ENCODE results near the gene PGAP1. TPM values are rescaled to one million over a fixed set of nuclear protein-coding genes. Genes with fewer than 3 reads are reported as not detected.

The PGAP1 gene
- total RNA-seq, 4 donors from 2014 or later = 6.9 to 26.0 (median 14.0) TPM

DNA sequence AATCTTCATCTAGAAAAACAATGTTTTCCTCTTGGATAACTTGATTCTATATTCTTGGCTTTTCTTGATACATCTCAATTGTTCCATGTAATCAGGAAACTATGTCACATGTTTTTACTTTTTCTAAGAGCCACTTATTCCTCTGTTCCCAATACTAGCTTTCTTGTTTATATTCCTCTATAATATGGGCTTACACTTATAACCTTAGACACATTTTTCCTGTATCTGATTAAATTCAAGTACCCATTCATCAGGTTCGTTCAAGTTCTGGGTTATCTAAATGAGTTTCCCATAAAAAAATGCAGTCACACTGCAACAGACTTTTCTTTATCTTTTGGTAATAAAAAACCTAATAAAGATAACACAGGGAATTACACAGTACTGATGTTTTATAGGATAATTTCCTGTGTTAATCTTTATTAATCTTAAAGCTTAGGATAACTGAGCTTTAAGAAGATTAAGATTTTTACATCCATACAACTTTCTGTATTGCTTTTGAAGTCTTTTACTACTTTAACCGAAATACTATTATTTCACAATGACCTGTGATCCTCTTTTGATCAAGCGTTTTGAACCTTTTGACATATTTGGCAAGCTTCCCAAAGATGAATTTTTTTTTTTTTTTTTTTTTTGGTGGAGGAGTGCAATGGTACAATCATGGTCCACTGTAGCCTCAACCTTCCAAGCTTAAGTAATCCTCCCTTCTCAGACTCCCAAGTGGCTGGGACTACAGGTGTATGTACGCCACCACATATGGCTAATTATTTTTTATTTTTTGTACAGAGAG is 73.0 kb downstream of the PGAP1 start:
- no peaks in the 10 kb centered on the region for H3K4me1 ChIP-seq
- H3K27ac ChIP-seq = no peak overlapping the region
- WGBS, 2 donors = 82% methylated on average over 4 of the region's 4 CpGs
- intact Hi-C loops (cut with DNase I) = no loop called here
- no peak for DNase-seq
- no peaks in the 10 kb centered on the region for H3K9me3 ChIP-seq
- no peaks in the 10 kb centered on the region for H3K27me3 ChIP-seq
- TF ChIP-seq, protein P1, sequence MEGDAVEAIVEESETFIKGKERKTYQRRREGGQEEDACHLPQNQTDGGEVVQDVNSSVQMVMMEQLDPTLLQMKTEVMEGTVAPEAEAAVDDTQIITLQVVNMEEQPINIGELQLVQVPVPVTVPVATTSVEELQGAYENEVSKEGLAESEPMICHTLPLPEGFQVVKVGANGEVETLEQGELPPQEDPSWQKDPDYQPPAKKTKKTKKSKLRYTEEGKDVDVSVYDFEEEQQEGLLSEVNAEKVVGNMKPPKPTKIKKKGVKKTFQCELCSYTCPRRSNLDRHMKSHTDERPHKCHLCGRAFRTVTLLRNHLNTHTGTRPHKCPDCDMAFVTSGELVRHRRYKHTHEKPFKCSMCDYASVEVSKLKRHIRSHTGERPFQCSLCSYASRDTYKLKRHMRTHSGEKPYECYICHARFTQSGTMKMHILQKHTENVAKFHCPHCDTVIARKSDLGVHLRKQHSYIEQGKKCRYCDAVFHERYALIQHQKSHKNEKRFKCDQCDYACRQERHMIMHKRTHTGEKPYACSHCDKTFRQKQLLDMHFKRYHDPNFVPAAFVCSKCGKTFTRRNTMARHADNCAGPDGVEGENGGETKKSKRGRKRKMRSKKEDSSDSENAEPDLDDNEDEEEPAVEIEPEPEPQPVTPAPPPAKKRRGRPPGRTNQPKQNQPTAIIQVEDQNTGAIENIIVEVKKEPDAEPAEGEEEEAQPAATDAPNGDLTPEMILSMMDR (IDR thresholded peaks at IDR 0.05) = no peak
- no peak for TF ChIP-seq POLR2A (IDR thresholded peaks at IDR 0.05)
- no peaks in the 10 kb centered on the region for H3K36me3 ChIP-seq
- H3K4me3 ChIP-seq (replicated peaks in 1 of 3) = no peak overlapping the region

DNA sequence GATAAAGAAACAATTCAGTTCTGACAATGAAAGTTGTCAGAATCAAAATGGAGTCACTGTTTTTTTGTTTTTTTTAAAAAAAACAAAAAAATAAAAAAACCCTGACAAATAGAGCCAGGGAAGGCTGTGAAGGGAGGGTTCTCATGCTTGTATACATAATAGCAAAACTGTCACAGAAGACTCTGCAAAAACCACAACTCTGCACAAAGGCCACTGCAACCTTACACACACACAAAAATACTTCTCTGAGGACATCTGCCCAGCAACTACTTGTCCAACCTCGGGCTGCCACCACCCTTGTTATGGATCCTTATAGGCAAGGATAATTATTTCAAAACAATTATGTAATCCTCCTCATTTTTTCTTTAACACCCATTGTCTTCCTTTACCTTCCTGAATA is 75.4 kb downstream of the PGAP1 start:
- no peaks in the 10 kb centered on the region for H3K4me1 ChIP-seq
- H3K27ac ChIP-seq = no peak overlapping the region
- peaks cover 0 to 2% of the 10 kb centered on the region in 2 donors for H3K36me3 ChIP-seq
- H3K4me3 ChIP-seq (replicated peaks in 1 of 3) = no peak overlapping the region
- H3K27me3 ChIP-seq = no peaks in the 10 kb centered on the region
- DNase-seq = no peak
- no peaks in the 10 kb centered on the region for H3K9me3 ChIP-seq
- WGBS, 2 donors = 83 to 84% methylated on average over 1 of the region's 1 CpG
- TF ChIP-seq, protein P1 (IDR thresholded peaks at IDR 0.05) = no peak
- TF ChIP-seq POLR2A (IDR thresholded peaks at IDR 0.05) = no peak
- intact Hi-C loops (cut with DNase I) = no loop called here

GRCh38 chr2:196849895-196850294 is 76.6 kb downstream of the PGAP1 start:
- intact Hi-C loops (cut with DNase I) = no loop called here
- H3K27me3 ChIP-seq = no peaks in the 10 kb centered on the region
- TF ChIP-seq, protein P1 (IDR thresholded peaks at IDR 0.05) = peak in 1 of 6 experiments; percentile 18
- no peak for TF ChIP-seq POLR2A (IDR thresholded peaks at IDR 0.05)
- peaks cover 0 to 2% of the 10 kb centered on the region in 2 donors for H3K36me3 ChIP-seq
- no peak for DNase-seq
- no peak overlapping the region for H3K27ac ChIP-seq
- no peak overlapping the region for H3K4me3 ChIP-seq (replicated peaks in 1 of 3)
- no peaks in the 10 kb centered on the region for H3K9me3 ChIP-seq
- H3K4me1 ChIP-seq = no peaks in the 10 kb centered on the region

DNA sequence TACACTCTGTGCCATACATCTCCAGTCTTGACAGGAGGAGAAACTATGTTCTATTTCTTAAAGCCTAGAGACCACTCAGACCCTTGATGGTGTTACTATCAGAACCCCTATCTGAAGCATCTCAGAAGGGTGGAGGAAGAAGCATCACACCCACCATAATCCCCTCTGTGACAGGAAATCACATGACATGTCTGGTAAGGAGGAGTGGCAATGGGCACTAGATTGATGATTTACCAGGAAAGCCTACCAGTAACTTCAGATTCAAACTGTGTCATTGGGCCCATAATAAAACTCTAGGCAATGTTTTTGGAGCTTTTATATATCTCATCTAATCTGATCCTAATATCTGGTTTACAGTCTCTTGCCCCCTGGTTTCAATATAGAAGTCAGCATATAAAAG is 80.2 kb downstream of the PGAP1 start:
- intact Hi-C loops (cut with DNase I) = no loop called here
- TF ChIP-seq POLR2A (IDR thresholded peaks at IDR 0.05) = no peak
- TF ChIP-seq, protein P1 (IDR thresholded peaks at IDR 0.05) = no peak
- Histone ChIP-seq H3K27ac (no peak overlapping the region), H3K4me1 (no peaks in the 10 kb centered on the region), H3K27me3 (no peaks in the 10 kb centered on the region), H3K9me3 (no peaks in the 10 kb centered on the region), H3K4me3 (replicated peaks in 1 of 3) (no peak overlapping the region), H3K36me3 (peaks cover 0 to 2% of the 10 kb centered on the region in 2 donors)
- no peak for DNase-seq

DNA sequence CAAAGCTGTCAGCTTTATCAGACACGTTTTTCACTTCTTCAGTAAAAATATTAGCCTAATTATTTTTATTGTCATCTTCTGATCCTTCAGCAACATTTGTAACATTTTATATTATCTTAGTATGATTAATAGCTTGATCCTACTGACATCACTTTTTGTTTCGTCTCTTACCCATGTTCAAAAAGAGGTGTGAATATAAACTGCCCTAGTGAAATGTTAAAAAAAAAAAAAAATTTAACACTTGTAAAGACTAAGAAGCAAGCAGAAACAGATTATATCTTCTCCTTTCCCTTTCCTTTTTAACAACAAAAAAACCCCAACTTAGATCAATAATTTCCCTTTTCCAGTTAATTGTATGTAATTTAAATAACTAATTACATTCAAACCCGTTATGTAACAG is 81.1 kb downstream of the PGAP1 start:
- WGBS, 2 donors = 91 to 92% methylated on average over 3 of the region's 3 CpGs
- H3K36me3 ChIP-seq = peaks cover 0 to 2% of the 10 kb centered on the region in 2 donors
- no peak overlapping the region for H3K27ac ChIP-seq
- H3K4me1 ChIP-seq = no peaks in the 10 kb centered on the region
- TF ChIP-seq POLR2A (IDR thresholded peaks at IDR 0.05) = no peak
- TF ChIP-seq, protein P1 (IDR thresholded peaks at IDR 0.05) = no peak
- intact Hi-C loops (cut with DNase I) = no loop called here
- H3K4me3 ChIP-seq (replicated peaks in 1 of 3) = no peak overlapping the region
- no peak for DNase-seq
- H3K27me3 ChIP-seq = no peaks in the 10 kb centered on the region
- no peaks in the 10 kb centered on the region for H3K9me3 ChIP-seq
